NCI-H526 treated with DMSO at 0.1 percent for 48 hours (cell line): Measurements from ENCODE around the gene RCOR2.

Experiments
- DNase-seq: peaks from one replicate; lab custom pipeline; 2025; lab: John Stamatoyannopoulos, UW

The RCOR2 gene

DNA sequence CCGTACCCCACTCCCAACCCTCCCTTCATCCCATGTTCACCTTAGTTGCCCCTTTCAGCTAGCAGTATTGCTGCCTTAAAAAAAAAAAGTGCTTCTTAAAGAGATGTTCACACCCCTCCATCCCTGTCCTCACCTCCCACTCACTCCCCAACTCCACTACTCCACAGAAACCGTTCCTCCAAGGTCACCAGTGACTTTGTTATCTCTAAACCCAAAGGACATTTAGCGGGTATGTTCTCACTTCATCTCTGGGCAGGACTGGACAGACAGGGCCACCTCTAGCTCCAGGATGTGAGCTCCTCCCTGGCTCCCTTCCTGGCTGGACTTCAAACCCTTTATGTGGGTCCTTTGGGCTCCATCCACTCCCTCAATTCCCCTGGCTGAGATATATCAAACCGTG, 6.4 kb upstream of the RCOR2 start:
- no peak for DNase-seq

- DNase-seq, result no peak
Observed at GRCh38 chr11:63922673-63923192, 5.8 kb upstream of the RCOR2 start.

DNA sequence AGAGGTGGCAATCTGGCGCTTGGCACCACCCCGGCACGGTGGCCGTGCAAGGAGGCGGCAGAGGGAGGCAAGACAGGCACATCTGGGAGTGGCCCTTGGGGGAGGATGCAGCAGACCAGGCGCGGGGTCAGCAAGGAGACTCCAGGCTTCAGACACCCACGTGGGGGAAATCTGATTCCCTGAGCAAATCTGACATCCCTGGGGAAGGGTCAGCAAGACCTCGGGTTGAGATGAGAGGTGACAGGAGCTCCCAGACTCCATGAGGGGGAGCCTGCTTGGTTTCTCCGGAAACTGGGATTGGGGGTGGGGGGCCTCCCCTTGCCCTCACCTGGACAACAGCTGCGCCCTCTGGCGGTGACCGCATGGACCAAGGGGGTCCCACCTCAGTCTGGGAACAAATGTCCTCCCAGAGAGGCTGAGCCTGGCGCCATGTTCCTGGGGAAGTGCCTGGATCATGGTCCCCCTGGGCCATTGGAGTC, 4.0 kb upstream of the RCOR2 start:
- no peak for DNase-seq

DNA sequence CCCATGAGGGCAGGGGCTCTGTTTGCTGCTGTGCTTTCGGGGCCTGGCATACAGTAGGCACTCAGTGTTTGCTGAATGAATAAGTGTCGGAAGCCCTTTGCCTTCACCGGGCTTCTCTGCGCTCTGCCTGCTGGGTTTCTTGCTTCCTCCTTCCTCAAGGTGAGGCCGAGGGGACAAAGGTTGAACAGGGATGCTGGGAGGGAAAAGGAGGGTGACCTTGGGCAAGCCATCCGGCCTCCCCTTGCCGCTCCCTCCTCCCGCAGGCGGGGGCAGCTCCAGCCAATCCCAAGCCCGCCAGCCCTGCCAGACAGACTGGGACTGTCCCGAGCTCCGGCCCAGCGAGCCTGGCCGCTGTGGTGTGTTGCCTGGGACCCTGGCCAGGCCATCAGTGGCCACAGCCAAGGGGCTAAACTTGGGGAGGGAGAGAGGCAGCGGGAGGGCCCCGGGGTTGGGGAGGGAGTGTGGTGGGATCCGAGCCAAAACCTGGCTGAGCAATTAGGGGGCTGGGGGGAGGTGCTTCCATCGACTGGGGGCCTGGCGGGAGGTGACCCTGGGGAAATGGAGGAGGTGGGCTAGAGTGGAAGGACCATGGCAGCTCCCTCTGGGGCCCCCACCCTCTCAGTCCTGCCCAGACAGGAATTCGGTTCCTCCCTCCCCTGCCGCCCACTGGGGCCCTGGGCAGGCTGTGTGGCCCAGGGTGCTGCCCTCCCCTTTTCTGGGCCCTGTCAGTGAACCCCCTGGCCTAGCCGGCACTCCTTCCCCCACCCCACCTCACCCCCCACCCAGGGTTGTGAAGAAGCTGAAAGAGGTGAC, 3.4 kb upstream of the RCOR2 start:
- no peak for DNase-seq

- DNase-seq, result peak; percentile 41
Observed at GRCh38 chr11:63919267-63920125, 2.5 kb upstream of the RCOR2 start.

- DNase-seq, result no peak
Observed at GRCh38 chr11:63918507-63919191, 1.7 kb upstream of the RCOR2 start.

DNA sequence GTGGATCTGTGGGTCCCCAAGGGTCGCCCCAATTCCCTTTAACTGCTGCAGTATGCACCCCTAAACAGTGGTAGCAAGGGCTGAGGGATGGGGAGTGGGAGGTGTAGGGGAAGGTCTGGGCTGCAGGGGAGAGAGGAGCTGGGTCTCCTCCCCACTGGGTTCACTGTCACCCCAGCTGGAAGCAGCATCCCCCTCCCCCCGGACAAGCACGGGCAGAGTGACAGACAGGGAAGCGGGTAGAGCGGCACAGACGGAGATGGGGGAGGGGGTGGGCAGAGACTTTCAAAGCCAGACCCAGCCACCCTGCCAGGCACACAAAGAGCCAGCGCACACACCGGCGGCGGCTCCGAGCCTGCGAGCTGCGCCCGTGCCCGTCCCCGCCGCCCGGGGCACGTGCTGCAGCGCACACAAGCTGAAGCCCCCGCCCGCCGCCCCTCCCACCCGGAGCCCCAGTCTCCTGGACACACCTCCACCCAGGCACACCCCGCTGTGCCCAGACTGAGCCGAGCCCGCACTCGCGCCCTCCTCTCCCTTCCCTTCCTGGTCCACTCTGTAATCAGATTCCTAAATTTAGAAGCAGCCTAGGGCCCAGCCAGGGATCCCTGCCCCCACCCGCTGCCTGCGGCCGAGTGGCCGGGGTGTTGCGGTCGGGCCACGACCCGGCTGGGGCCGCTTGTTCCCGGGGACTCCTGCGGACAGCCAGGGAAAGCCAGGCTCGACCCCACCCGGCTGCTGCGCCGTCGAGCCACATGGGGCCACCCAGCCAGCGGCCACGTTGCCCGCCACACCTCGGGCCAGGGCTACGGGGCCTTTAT, 935 bp upstream of the RCOR2 start:
- peak; percentile 80 for DNase-seq

DNA sequence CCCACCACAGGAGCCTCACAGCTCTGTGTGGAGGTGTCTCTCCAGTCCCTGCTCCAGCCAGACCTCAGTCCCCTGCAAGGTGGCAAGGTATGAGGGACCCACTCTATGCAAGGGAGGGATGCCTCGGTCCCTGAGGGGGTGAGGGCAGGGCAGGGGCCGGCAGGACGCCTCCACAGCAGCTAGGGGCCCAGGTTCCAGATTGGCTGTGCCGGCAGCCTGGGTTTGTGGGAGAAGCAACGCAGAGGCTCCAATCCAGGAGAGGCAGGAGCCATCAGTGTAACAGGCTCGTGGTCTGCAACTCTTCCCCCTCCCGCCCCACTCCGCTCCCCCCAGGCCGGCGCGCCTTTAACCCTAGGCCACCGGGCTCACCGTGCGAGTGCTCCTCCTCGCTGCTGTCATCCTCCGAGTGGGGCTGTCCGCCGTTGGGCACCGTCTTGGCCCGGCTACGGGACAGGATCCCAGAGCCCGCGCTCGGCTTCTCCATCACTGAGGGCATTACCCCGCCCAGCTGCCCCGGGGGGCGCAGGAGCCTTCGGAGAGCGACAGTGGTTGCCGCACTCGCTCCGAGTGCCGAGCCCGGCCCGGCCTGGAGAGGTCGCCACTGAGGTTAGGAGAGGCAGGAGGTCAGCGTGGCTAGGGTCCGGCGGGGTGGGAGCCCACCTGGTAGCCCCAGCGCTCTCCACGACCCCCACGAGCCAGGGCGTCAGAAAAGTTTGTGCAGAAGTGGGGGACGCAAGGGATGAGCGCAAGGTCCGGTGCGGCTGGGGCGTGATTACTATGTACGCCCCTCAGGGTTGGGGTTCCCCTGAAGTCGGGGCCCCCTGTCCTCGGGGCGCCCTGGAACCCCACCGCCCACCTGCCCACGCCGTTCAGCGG, 765 bp downstream of the RCOR2 start:
- DNase-seq, result peak; percentile 33

DNA sequence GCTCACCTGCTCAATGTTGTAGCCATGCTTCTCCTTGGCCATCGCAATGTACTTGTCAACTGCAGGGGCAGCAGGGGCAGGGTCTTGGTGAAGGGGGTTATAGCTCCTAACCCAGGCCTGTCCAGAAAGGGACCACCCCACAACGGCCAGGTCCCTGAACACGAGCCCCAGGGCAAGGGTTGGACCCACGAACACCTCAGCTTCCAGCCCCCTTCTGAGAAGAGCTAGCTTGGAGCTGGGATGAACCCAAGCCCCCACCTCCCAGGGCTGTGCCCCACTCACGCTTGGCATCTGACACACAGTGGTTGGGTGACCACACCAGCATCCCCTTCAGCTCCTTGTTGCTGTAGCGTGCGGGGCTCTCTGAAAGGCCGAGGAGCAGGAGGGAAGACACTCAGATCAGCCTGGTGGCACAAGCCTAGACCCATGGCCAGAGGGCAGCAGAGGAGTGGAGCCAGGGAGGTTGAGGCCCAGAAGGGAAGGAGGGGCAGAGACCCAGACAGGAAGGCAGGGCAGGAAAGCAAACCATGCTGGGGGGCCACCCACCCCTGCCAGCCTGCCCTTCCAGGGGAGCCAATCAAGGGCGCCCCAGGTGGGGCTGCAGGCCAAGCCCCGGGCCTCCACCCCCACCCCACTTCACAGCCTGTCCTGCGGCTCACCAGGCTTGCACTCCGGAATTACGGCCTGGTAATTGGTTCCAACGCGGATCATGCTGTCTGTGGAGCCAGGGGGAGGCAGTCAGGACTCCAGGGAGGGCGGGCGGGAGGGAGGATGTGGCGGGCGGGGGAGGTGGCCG, 1.9 kb downstream of the RCOR2 start:
- no peak for DNase-seq

DNA sequence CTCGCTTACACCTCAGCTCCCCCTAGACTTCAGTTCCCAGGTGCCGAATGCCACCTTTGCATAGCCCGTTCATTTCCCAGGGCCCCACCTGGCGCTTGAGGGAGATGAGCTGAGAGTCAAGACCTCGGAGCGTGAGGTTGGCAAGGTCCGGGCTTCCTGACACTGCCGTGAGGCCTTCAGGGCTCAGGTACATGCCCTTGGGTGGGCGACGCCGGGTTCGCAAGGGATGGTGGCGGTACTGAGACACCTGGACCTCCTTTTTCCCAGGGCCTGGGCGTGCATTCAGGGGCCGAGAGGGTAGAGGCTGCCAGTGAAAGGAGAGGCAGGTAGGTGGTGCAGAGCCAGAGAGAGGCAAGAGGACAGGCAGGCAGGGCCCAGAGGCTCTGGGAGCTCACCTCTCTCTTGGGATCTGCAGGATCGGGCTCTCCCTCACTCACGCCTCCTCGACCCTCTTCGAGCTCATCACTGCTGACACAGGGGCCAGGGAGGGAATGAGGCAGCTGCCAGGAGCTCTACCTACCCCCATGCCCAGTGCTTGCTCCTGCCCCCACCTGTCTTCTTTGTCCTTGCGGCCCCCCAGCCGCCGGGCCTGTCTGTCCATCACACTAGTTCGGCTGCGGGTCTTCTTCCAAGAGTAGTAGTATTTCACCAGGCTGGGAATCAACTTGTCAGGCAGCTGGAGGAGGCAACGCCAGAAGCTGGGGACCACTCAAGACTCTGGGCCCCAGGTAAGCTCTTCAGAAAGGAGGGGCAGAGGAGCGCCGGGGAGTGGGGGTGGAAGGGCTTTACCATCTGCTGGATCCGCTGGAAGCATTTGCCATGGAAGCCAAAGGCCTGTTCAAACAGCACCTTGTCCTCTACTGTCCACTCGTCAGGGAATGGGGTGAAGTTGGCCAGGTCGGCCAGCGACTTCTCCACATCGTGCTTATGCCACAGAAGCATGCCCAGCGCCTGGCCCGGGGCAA, 2.8 kb downstream of the RCOR2 start:
- no peak for DNase-seq

- no peak for DNase-seq
Observed at GRCh38 chr11:63912678-63913077, 4.3 kb downstream of the RCOR2 start.

DNA sequence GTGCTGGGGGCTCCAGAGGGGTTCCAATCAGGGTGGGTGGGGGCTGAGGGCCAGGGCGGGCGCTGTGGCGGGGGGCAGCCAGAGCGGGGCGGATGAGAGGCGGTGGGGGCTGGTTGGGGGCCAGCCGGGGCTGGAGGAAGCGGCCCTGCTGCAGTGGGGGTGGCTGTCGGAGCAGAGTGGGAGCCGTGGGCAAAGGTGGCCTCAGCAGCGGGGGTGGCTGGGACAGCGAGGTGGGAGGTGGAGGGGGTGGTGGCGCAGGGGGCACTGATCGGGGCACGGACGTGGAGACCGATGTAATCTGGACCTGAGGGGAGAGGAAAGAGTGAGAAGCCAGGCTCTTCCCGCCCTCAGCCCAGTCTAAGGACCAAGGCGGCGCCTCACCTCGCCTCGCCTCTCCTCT, 5.1 kb downstream of the RCOR2 start:
- no peak for DNase-seq

- DNase-seq, result no peak
Observed at GRCh38 chr11:63911440-63911839, 5.5 kb downstream of the RCOR2 start.

- DNase-seq, result no peak
Observed at GRCh38 chr11:63910675-63911074, 6.3 kb downstream of the RCOR2 start.

DNA sequence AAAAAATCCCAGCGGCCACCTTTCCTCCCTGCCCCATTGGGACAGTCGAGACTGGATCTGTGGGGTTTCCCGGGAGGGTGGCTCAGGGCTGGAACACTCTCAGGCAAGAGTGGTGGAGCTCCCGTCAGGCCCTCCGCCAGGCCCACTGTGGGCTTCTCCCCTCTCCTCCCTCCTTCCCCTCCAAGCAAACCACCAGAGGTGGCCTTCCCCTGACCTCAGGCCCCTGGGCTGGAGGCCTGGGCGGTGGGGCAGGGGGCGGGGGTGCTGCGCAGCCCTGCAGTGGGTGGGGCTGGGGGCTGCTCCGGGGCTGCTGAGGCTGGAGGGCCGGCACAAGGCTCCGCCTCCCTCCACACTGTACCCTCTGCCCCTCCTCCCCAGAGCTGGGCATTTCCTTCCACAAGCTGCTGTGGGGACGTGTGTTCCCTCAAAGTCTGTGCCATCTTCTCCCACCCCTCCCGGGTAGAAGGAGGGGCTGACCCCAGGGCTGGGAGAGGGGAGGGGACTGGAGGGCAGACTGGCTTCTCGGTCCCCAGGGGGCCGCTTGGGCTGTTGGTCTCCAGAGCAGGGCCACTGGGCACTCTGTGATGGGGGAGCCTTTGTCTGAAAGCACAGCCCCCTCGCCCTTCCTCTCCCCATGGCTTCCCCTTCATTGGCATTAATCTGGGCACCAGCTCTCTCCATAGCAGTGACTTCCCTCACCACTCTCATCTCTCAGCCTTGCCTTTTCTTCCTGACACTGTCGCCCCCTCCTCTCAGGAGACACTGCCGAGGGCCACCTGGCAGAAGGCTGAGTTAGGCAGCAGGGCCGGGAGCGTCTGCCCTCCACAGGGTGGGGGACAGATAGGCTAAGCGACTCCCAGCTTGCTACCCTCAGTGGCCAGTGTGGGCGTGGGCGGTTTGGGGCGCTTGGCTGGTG, 7.1 kb downstream of the RCOR2 start:
- no peak for DNase-seq

GRCh38 chr11:63908631-63909401, 8.1 kb downstream of the RCOR2 start:
- DNase-seq, result no peak
